AG09309 (cell line): Measurements from ENCODE around the gene LPIN1.

ENCODE experiments used
- DNase-seq: peaks from one replicate; pipeline ENCODE4 v3.0.0-alpha.2; 2010; ENCODE audit warnings: low read depth
- H3K4me3 ChIP-seq: 2 replicates; pipeline ENCODE4 v1.5.1; 2011; ENCODE audit warnings: mild to moderate bottlenecking, low read depth, low read length, moderate library complexity; ENCODE audit not compliant: control insufficient read depth
- TF ChIP-seq, protein P1 (sequence below): IDR thresholded peaks from 2 replicates; pipeline ENCODE4 v1.5.1; 2011; ENCODE audit warnings: mild to moderate bottlenecking, low read depth, low read length, inconsistent platforms; ENCODE audit not compliant: insufficient read depth, control insufficient read depth; ENCODE audit errors: missing control alignments

Gene LPIN1

DNA sequence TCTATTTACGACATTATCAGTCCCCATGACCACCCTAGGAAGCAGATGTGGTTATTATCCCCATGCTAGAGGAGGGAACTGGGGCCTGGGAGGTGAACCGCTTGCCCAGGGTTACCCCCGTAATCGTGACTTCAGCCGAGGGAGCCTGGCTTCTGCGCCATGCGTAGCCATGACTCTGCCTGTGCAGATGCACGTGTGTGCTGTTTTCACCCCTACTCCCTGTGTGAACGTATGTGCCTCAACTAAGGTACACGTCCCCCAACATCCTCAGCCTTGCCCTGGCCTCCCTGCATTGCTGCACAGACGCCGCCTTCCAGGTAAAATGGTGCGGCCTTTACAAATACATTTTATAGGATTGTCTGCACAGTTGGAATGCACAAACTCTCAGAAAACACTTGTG lies 40.2 kb downstream of the LPIN1 start:
- H3K4me3 ChIP-seq, result no peak overlapping the region
- TF ChIP-seq, protein P1, sequence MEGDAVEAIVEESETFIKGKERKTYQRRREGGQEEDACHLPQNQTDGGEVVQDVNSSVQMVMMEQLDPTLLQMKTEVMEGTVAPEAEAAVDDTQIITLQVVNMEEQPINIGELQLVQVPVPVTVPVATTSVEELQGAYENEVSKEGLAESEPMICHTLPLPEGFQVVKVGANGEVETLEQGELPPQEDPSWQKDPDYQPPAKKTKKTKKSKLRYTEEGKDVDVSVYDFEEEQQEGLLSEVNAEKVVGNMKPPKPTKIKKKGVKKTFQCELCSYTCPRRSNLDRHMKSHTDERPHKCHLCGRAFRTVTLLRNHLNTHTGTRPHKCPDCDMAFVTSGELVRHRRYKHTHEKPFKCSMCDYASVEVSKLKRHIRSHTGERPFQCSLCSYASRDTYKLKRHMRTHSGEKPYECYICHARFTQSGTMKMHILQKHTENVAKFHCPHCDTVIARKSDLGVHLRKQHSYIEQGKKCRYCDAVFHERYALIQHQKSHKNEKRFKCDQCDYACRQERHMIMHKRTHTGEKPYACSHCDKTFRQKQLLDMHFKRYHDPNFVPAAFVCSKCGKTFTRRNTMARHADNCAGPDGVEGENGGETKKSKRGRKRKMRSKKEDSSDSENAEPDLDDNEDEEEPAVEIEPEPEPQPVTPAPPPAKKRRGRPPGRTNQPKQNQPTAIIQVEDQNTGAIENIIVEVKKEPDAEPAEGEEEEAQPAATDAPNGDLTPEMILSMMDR, result no peak
- DNase-seq, result no peak

DNA sequence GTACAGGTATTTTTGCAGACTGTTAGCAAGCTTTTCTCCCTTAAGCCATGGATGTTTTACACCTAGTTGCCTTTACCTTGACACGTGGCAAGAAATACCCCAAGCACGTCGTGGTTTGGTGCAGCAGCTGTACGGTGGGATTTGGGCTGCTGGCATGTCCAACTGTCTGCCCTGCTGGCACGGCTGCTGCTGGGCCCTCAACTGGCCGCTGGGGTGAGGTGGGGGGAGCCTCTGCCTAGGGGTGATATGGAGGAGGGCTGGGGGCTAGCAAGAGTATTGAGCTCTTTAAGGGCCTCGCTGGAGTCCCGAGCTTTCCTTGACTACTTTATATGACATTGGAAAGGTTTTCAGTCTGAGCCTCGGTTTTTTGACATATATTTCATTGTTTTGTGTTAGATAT lies 41.6 kb downstream of the LPIN1 start:
- TF ChIP-seq, protein P1, result no peak
- no peak overlapping the region for H3K4me3 ChIP-seq
- DNase-seq, result no peak

DNA sequence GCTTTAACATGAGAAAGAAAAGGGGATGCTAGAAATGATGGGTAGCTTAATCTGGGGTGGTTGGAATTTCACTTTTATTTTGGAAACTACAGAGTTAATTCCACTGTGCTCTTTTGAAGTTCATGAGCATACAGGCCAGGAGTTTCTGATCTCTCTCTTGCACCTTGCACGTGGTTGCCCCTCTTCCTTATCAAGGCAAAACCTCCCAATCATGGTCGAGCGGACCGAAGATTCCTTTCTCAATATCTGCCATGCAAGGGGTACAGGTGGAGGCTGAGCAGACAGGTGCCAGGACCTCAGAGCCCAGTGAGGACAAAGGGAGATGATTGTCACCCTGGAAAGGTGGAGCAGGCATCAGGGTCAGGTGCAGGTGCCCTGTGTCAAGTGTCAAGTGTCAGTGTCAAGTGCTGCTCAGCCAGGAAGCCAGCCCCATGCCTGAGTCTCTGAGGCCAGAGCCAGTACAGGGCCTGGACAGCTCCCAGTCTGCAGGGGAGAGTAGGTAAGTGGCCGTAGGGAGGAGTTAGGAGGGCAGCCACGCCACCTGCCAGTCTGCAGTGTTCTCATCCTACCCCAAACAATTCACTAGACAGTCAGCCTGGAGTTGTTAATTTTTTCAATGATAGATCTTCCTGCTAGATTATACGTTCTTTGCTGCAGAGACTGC lies 42.2 kb downstream of the LPIN1 start:
- TF ChIP-seq, protein P1, result no peak
- H3K4me3 ChIP-seq, result no peak overlapping the region
- no peak for DNase-seq

DNA sequence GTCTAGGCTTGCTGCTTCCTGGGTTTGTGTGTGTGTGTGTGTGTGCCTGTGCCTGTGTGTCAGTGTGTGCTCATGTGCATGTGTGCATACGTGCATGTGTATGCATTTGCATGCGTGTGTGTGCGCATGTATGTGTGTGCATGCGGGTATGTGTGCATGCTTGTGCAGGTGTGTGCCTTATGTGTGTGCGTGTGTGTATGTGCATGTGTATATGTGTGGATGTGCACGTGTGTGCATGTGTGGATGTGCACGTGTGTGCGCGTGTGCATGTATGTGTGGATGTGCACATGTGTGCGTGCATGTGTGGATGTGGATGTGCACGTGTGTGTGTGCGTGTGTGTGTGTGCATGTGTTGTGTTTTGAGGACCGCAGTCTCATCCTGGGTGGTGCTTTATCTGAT lies 42.8 kb downstream of the LPIN1 start:
- no peak for DNase-seq
- TF ChIP-seq, protein P1, result no peak
- no peak overlapping the region for H3K4me3 ChIP-seq

DNA sequence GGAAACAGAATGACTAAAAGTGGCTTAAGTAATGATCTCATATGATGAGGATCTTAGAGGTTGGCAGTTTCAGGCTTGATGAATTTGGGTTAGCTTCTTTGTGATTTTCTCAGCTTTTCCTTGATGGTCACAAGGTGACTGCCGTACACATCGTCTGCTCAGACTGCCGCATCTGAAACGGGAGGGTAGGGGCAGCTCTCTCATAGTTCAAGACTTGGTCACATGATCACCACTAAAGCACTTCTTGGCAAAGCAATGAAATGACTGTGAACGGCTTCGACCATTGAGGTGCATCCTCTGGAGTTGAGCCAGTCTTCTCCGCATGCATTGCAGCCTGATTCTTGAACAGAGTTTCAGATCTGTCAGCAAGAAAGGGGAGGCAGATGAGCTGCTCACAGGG lies 43.8 kb downstream of the LPIN1 start:
- TF ChIP-seq, protein P1, result no peak
- no peak for DNase-seq
- no peak overlapping the region for H3K4me3 ChIP-seq

DNA sequence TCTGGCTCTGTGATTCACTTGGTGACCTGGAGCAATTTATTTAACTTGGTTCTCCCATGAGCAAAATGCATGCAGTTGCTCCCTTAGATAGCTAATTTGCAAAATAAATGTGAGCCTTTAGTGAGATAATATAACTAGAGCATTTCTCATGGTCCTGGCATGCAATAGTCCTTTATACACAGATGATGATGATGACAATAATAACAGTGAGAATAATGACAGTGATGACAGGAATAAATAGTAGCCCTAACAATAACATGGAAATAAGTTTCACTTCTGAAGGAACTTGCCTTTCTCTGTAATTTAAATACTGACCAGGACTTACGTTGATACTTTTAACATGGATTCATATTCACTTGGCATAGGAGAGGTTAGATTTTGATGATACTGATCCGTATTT lies 49.2 kb downstream of the LPIN1 start:
- no peak overlapping the region for H3K4me3 ChIP-seq
- TF ChIP-seq, protein P1, result no peak
- DNase-seq, result no peak
